ENCODE measurements around the gene CBARP. TPM values are rescaled to one million over a fixed set of nuclear protein-coding genes. Genes with fewer than 3 reads are reported as not detected.
A peak's percentile ranks its signal among the peaks of the same experiment; 100 is the strongest.

The CBARP gene
- total RNA-seq, 2 experiments from 2014 or later: 0.09 to 0.13 TPM

GRCh38 chr19:1217366-1217765, 20.4 kb downstream of the CBARP start:
- BruUV-seq (replicated peaks): no TSS peak
- Histone ChIP-seq H3K4me2 (ENCODE audit: low read length) (no peak overlapping the region), H3K79me2 (ENCODE audit: insufficient read depth, low read depth, low read length) (peaks cover 14% of the 10 kb centered on the region; the same call in 1 of the 2 replicates)

GRCh38 chr19:1216756-1217155, 21.0 kb downstream of the CBARP start:
- Histone ChIP-seq H3K79me2 (ENCODE audit: insufficient read depth, low read depth, low read length) (peaks cover 19% of the 10 kb centered on the region; the same call in 1 of the 2 replicates), H3K27ac (ENCODE audit: low read depth, low read length, poor library complexity, severe bottlenecking) (no peak overlapping the region), H3K9me2 (ENCODE audit: insufficient read depth, low read length) (no peaks in the 10 kb centered on the region), H3K9me3 (ENCODE audit: low read length) (no peaks in the 10 kb centered on the region), H4K20me1 (ENCODE audit: insufficient read depth, low read length) (no peaks in the 10 kb centered on the region), H3K4me3 (ENCODE audit: low read depth, low read length, poor library complexity, severe bottlenecking) (no peak overlapping the region), H3K4me2 (ENCODE audit: low read length) (no peak overlapping the region), H2AFZ (ENCODE audit: low read length) (no peak overlapping the region), H3K36me3 (ENCODE audit: insufficient read depth, low read length) (peaks cover 37% of the 10 kb centered on the region), H3K4me1 (ENCODE audit: insufficient read depth, low read length, poor library complexity, severe bottlenecking) (peaks cover 5% of the 10 kb centered on the region)
- intact Hi-C loops (cut with micrococcal nuclease; ENCODE audit: unreplicated experiment): no loop called here
- TF ChIP-seq EZH2phosphoT487 (IDR thresholded peaks at IDR 0.05; ENCODE audit: borderline replicate concordance, low read depth, low read length) (no peak), CTCF (conservative IDR thresholded peaks at IDR 0.05; ENCODE audit: low read length) (no peak)
- ChIA-PET POLR2A (no interaction called here), CTCF (ENCODE audit: unreplicated experiment) (no interaction called here)
- no TSS peak for BruUV-seq (replicated peaks)
- DNase-seq (ENCODE audit: low spot score): no peak

More at GRCh38 chr19:1217366-1217765, 20.4 kb downstream of the CBARP start:
- H3K4me3 ChIP-seq (ENCODE audit: low read depth, low read length, poor library complexity, severe bottlenecking): no peak overlapping the region
- H3K36me3 ChIP-seq (ENCODE audit: insufficient read depth, low read length): peaks cover 34% of the 10 kb centered on the region
- CTCF ChIA-PET (ENCODE audit: unreplicated experiment): interaction anchor here (0.7 kb wide), 1 partner anchor 172 kb away, joined by 3 read pairs; no protein-coding TSS in a partner anchor
- TF ChIP-seq CTCF (conservative IDR thresholded peaks at IDR 0.05; ENCODE audit: low read length) (no peak), EZH2phosphoT487 (IDR thresholded peaks at IDR 0.05; ENCODE audit: borderline replicate concordance, low read depth, low read length) (no peak)
- intact Hi-C loops (cut with micrococcal nuclease; ENCODE audit: unreplicated experiment): no loop called here
- H2AFZ ChIP-seq (ENCODE audit: low read length): no peak overlapping the region
- peaks cover 5% of the 10 kb centered on the region for H3K4me1 ChIP-seq (ENCODE audit: insufficient read depth, low read length, poor library complexity, severe bottlenecking)
- no peaks in the 10 kb centered on the region for H3K9me2 ChIP-seq (ENCODE audit: insufficient read depth, low read length)
- no peak overlapping the region for H3K27ac ChIP-seq (ENCODE audit: low read depth, low read length, poor library complexity, severe bottlenecking)
- no peaks in the 10 kb centered on the region for H4K20me1 ChIP-seq (ENCODE audit: insufficient read depth, low read length)
- POLR2A ChIA-PET: no interaction called here
- peak; percentile 35 for DNase-seq (ENCODE audit: low spot score)
- H3K9me3 ChIP-seq (ENCODE audit: low read length): no peaks in the 10 kb centered on the region

- H3K4me1 ChIP-seq (ENCODE audit: insufficient read depth, low read length, poor library complexity, severe bottlenecking): peaks cover 5% of the 10 kb centered on the region
These were observed 22.7 kb downstream of the CBARP start for GRCh38 chr19:1214862-1215731.

More at GRCh38 chr19:1214862-1215731, 22.7 kb downstream of the CBARP start:
- DNase-seq (ENCODE audit: low spot score): no peak
- Histone ChIP-seq H3K79me2 (ENCODE audit: insufficient read depth, low read depth, low read length) (peaks cover 34% of the 10 kb centered on the region), H4K20me1 (ENCODE audit: insufficient read depth, low read length) (no peaks in the 10 kb centered on the region), H2AFZ (ENCODE audit: low read length) (no peak overlapping the region), H3K9me2 (ENCODE audit: insufficient read depth, low read length) (no peaks in the 10 kb centered on the region), H3K27ac (ENCODE audit: low read depth, low read length, poor library complexity, severe bottlenecking) (no peak overlapping the region), H3K36me3 (ENCODE audit: insufficient read depth, low read length) (peaks cover 40% of the 10 kb centered on the region), H3K4me3 (ENCODE audit: low read depth, low read length, poor library complexity, severe bottlenecking) (no peak overlapping the region), H3K4me2 (ENCODE audit: low read length) (no peak overlapping the region), H3K9me3 (ENCODE audit: low read length) (no peaks in the 10 kb centered on the region)
- CTCF ChIA-PET (ENCODE audit: unreplicated experiment): interaction anchor here (0.6 kb wide), 1 partner anchor 21 kb away, joined by 4 read pairs; no protein-coding TSS in a partner anchor
- TF ChIP-seq CTCF (conservative IDR thresholded peaks at IDR 0.05; ENCODE audit: low read length) (no peak), EZH2phosphoT487 (IDR thresholded peaks at IDR 0.05; ENCODE audit: borderline replicate concordance, low read depth, low read length) (no peak)
- intact Hi-C loops (cut with micrococcal nuclease; ENCODE audit: unreplicated experiment): no loop called here
- POLR2A ChIA-PET: no interaction called here
- BruUV-seq (replicated peaks): no TSS peak

Measured in OCI-LY7 (cell line).